ENCODE data around the gene FCRL6.

FCRL6 gene

GRCh38 chr1:159827102-159827490, 24.9 kb downstream of the FCRL6 start:
- Histone ChIP-seq H3K4me3 (ENCODE audit: low read depth, low read length) (no peak overlapping the region), H3K27ac (ENCODE audit: low read depth, low read length) (no peak overlapping the region), H3K27me3 (ENCODE audit: control insufficient read depth, insufficient read depth, low read length) (peaks cover 36% of the 10 kb centered on the region), H3K9ac (ENCODE audit: low read depth, low read length) (no peak overlapping the region), H3K4me1 (ENCODE audit: control insufficient read depth, insufficient read depth, low read length) (peaks cover 8% of the 10 kb centered on the region; the same call in 1 of the 2 replicates), H3K36me3 (ENCODE audit: control insufficient read depth, insufficient read depth, low read length) (no peaks in the 10 kb centered on the region), H3K9me3 (ENCODE audit: control insufficient read depth, insufficient read depth, low read length) (no peaks in the 10 kb centered on the region)

- Histone ChIP-seq H3K9ac (ENCODE audit: low read depth, low read length) (no peak overlapping the region), H3K27ac (ENCODE audit: low read depth, low read length) (no peak overlapping the region), H3K27me3 (ENCODE audit: control insufficient read depth, insufficient read depth, low read length) (peaks cover 32% of the 10 kb centered on the region), H3K9me3 (ENCODE audit: control insufficient read depth, insufficient read depth, low read length) (no peaks in the 10 kb centered on the region), H3K4me3 (ENCODE audit: low read depth, low read length) (no peak overlapping the region), H3K4me1 (ENCODE audit: control insufficient read depth, insufficient read depth, low read length) (peaks cover 10% of the 10 kb centered on the region; the same call in 1 of the 2 replicates), H3K36me3 (ENCODE audit: control insufficient read depth, insufficient read depth, low read length) (no peaks in the 10 kb centered on the region)
Measured at GRCh38 chr1:159827549-159827948, 25.4 kb downstream of the FCRL6 start.

- Histone ChIP-seq H3K9ac (ENCODE audit: low read depth, low read length) (no peak overlapping the region), H3K27ac (ENCODE audit: low read depth, low read length) (no peak overlapping the region), H3K4me1 (ENCODE audit: control insufficient read depth, insufficient read depth, low read length) (peaks cover 10% of the 10 kb centered on the region; the same call in 1 of the 2 replicates), H3K4me3 (ENCODE audit: low read depth, low read length) (no peak overlapping the region), H3K36me3 (ENCODE audit: control insufficient read depth, insufficient read depth, low read length) (no peaks in the 10 kb centered on the region), H3K27me3 (ENCODE audit: control insufficient read depth, insufficient read depth, low read length) (peaks cover 27% of the 10 kb centered on the region), H3K9me3 (ENCODE audit: control insufficient read depth, insufficient read depth, low read length) (no peaks in the 10 kb centered on the region)
Measured at GRCh38 chr1:159828176-159828575, 26.0 kb downstream of the FCRL6 start.

GRCh38 chr1:159828581-159829272, 26.6 kb downstream of the FCRL6 start:
- Histone ChIP-seq H3K4me3 (ENCODE audit: low read depth, low read length) (no peak overlapping the region), H3K4me1 (ENCODE audit: control insufficient read depth, insufficient read depth, low read length) (peaks cover 10% of the 10 kb centered on the region; the same call in 1 of the 2 replicates), H3K27ac (ENCODE audit: low read depth, low read length) (no peak overlapping the region), H3K9me3 (ENCODE audit: control insufficient read depth, insufficient read depth, low read length) (no peaks in the 10 kb centered on the region), H3K9ac (ENCODE audit: low read depth, low read length) (no peak overlapping the region), H3K36me3 (ENCODE audit: control insufficient read depth, insufficient read depth, low read length) (no peaks in the 10 kb centered on the region), H3K27me3 (ENCODE audit: control insufficient read depth, insufficient read depth, low read length) (peaks cover 28% of the 10 kb centered on the region)

DNA sequence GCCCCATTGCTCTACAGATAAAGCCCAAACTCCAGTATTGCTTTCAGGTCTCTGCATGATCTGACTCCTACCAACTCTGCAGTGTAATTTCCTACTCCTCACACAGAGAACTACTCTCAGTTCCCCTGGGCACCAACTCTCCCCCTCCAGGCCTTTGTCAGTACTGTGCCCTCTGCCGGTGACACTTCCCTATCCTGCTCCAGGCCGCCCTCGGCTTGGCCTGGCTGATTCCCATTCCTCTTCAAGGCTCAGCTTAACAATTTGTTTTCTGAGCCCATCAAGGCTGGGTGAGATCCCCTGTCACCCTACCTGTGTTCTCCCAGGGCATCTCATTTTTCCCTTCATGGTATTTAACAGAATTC, 27.1 kb downstream of the FCRL6 start:
- Histone ChIP-seq H3K36me3 (ENCODE audit: control insufficient read depth, insufficient read depth, low read length) (no peaks in the 10 kb centered on the region), H3K4me1 (ENCODE audit: control insufficient read depth, insufficient read depth, low read length) (peaks cover 10% of the 10 kb centered on the region; the same call in 1 of the 2 replicates), H3K27ac (ENCODE audit: low read depth, low read length) (no peak overlapping the region), H3K9ac (ENCODE audit: low read depth, low read length) (no peak overlapping the region), H3K27me3 (ENCODE audit: control insufficient read depth, insufficient read depth, low read length) (peaks cover 31% of the 10 kb centered on the region), H3K4me3 (ENCODE audit: low read depth, low read length) (no peak overlapping the region), H3K9me3 (ENCODE audit: control insufficient read depth, insufficient read depth, low read length) (no peaks in the 10 kb centered on the region)

DNA sequence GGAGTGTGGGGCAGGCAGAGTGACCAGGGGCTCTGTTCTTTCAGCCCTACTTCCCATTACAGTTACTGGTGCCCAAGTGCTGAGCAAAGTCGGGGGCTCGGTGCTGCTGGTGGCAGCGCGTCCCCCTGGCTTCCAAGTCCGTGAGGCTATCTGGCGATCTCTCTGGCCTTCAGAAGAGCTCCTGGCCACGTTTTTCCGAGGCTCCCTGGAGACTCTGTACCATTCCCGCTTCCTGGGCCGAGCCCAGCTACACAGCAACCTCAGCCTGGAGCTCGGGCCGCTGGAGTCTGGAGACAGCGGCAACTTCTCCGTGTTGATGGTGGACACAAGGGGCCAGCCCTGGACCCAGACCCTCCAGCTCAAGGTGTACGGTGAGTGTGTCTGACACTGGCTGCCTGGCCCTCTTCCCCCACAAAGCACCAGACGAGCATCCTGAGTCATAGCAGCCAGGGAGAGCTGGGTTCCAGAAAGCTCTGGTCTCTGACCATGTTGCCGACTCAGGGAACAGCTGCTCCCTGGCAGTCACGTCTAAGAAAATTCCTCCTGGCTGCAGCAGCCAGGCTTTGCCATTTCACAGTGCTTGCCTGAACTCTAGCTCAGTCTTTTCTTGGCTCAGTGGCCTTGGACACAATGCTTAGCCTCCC, 27.8 kb downstream of the FCRL6 start:
- no peak overlapping the region for H3K27ac ChIP-seq (ENCODE audit: low read depth, low read length)
- H3K4me3 ChIP-seq (ENCODE audit: low read depth, low read length): no peak overlapping the region
- no peaks in the 10 kb centered on the region for H3K36me3 ChIP-seq (ENCODE audit: control insufficient read depth, insufficient read depth, low read length)
- no peaks in the 10 kb centered on the region for H3K9me3 ChIP-seq (ENCODE audit: control insufficient read depth, insufficient read depth, low read length)
- H3K4me1 ChIP-seq (ENCODE audit: control insufficient read depth, insufficient read depth, low read length): peaks cover 10% of the 10 kb centered on the region; the same call in 1 of the 2 replicates
- H3K27me3 ChIP-seq (ENCODE audit: control insufficient read depth, insufficient read depth, low read length): peaks cover 34% of the 10 kb centered on the region
- H3K9ac ChIP-seq (ENCODE audit: low read depth, low read length): no peak overlapping the region

GRCh38 chr1:159830722-159831121, 28.6 kb downstream of the FCRL6 start:
- Histone ChIP-seq H3K27ac (ENCODE audit: low read depth, low read length) (no peak overlapping the region), H3K36me3 (ENCODE audit: control insufficient read depth, insufficient read depth, low read length) (no peaks in the 10 kb centered on the region), H3K4me3 (ENCODE audit: low read depth, low read length) (no peak overlapping the region), H3K9ac (ENCODE audit: low read depth, low read length) (no peak overlapping the region), H3K9me3 (ENCODE audit: control insufficient read depth, insufficient read depth, low read length) (no peaks in the 10 kb centered on the region), H3K27me3 (ENCODE audit: control insufficient read depth, insufficient read depth, low read length) (peaks cover 36% of the 10 kb centered on the region), H3K4me1 (ENCODE audit: control insufficient read depth, insufficient read depth, low read length) (peaks cover 10% of the 10 kb centered on the region; the same call in 1 of the 2 replicates)

GRCh38 chr1:159831412-159832141, 29.4 kb downstream of the FCRL6 start:
- Histone ChIP-seq H3K4me3 (ENCODE audit: low read depth, low read length) (no peak overlapping the region), H3K27me3 (ENCODE audit: control insufficient read depth, insufficient read depth, low read length) (peaks cover 28% of the 10 kb centered on the region), H3K9me3 (ENCODE audit: control insufficient read depth, insufficient read depth, low read length) (no peaks in the 10 kb centered on the region), H3K4me1 (ENCODE audit: control insufficient read depth, insufficient read depth, low read length) (peaks cover 10% of the 10 kb centered on the region; the same call in 1 of the 2 replicates), H3K9ac (ENCODE audit: low read depth, low read length) (no peak overlapping the region), H3K36me3 (ENCODE audit: control insufficient read depth, insufficient read depth, low read length) (no peaks in the 10 kb centered on the region), H3K27ac (ENCODE audit: low read depth, low read length) (no peak overlapping the region)

- no peak overlapping the region for H3K9ac ChIP-seq (ENCODE audit: low read depth, low read length)
- no peaks in the 10 kb centered on the region for H3K9me3 ChIP-seq (ENCODE audit: control insufficient read depth, insufficient read depth, low read length)
- H3K27ac ChIP-seq (ENCODE audit: low read depth, low read length): no peak overlapping the region
- no peaks in the 10 kb centered on the region for H3K36me3 ChIP-seq (ENCODE audit: control insufficient read depth, insufficient read depth, low read length)
- peaks cover 10% of the 10 kb centered on the region; the same call in 1 of the 2 replicates for H3K4me1 ChIP-seq (ENCODE audit: control insufficient read depth, insufficient read depth, low read length)
- H3K27me3 ChIP-seq (ENCODE audit: control insufficient read depth, insufficient read depth, low read length): peaks cover 28% of the 10 kb centered on the region
- H3K4me3 ChIP-seq (ENCODE audit: low read depth, low read length): no peak overlapping the region
Measured at GRCh38 chr1:159832309-159832708, 30.1 kb downstream of the FCRL6 start.

DNA sequence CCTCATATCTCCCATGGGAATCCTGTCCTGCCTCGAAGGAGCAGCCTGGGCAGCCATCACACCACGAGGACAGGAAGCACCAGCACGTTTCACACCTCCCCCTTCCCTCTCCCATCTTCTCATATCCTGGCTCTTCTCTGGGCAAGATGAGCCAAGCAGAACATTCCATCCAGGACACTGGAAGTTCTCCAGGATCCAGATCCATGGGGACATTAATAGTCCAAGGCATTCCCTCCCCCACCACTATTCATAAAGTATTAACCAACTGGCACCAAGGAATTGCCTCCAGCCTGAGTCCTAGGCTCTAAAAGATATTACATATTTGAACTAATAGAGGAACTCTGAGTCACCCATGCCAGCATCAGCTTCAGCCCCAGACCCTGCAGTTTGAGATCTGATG, 33.2 kb downstream of the FCRL6 start:
- H3K36me3 ChIP-seq (ENCODE audit: control insufficient read depth, insufficient read depth, low read length): no peaks in the 10 kb centered on the region
- no peak overlapping the region for H3K9ac ChIP-seq (ENCODE audit: low read depth, low read length)
- H3K27me3 ChIP-seq (ENCODE audit: control insufficient read depth, insufficient read depth, low read length): peaks cover 17% of the 10 kb centered on the region
- H3K27ac ChIP-seq (ENCODE audit: low read depth, low read length): no peak overlapping the region
- no peak overlapping the region for H3K4me3 ChIP-seq (ENCODE audit: low read depth, low read length)
- H3K4me1 ChIP-seq (ENCODE audit: control insufficient read depth, insufficient read depth, low read length): peaks cover 10% of the 10 kb centered on the region; the same call in 1 of the 2 replicates
- H3K9me3 ChIP-seq (ENCODE audit: control insufficient read depth, insufficient read depth, low read length): no peaks in the 10 kb centered on the region
